Right kidney (tissue), 9 donors: Measurements from ENCODE around the gene ZFP1.

Experiments
- DNase-seq: peaks from one replicate; pipeline ENCODE4 v3.0.0-alpha.2; 2016
- long read RNA-seq, 8 donors: transcript quantifications; one replicate each; lab custom pipeline, GENCODE V29; 2026

The ZFP1 gene
- long read RNA-seq, donor 1, transcript ZFP1-209 (4 exons, 1,457 nt): major isoform, 8 of 8 reads
- long read RNA-seq, donor 1, partial matches to known transcripts: 0 of 8 reads
- long read RNA-seq, donor 1, other reads (novel, unspliced or antisense): 0 of 8 reads
- long read RNA-seq, donor 2, partial matches to known transcripts: 0 of 2 reads
- long read RNA-seq, donor 2, other reads (novel, unspliced or antisense): 0 of 2 reads
- long read RNA-seq, donor 3, partial matches to known transcripts: 0 of 3 reads
- long read RNA-seq, donor 3, other reads (novel, unspliced or antisense): 0 of 3 reads
- long read RNA-seq, donor 4, partial matches to known transcripts: 0 of 4 reads
- long read RNA-seq, donor 4, other reads (novel, unspliced or antisense): 0 of 4 reads
- long read RNA-seq, donor 5, partial matches to known transcripts: 0 of 5 reads
- long read RNA-seq, donor 5, other reads (novel, unspliced or antisense): 0 of 5 reads
- long read RNA-seq, donor 6, partial matches to known transcripts: 0 of 2 reads
- long read RNA-seq, donor 6, other reads (novel, unspliced or antisense): 0 of 2 reads
- long read RNA-seq, donor 7: 0 reads
- long read RNA-seq, donor 8, transcript ZFP1-209 (4 exons, 1,457 nt): major isoform, 9 of 15 reads
- long read RNA-seq, donor 8, partial matches to known transcripts: 5 of 15 reads
- long read RNA-seq, donor 8, other reads (novel, unspliced or antisense): 0 of 15 reads

GRCh38 chr16:75148311-75149195 is at the start of gene ZFP1:
Gene ZFP1 (plus strand): TSS chr16:75148524. CDS start chr16:75152952, 4,428 bp downstream.
- DNase-seq: peak; percentile 98

GRCh38 chr16:75099075-75099667 is 49.2 kb upstream of the ZFP1 start:
- no peak for DNase-seq

- DNase-seq: no peak
Observed at GRCh38 chr16:75099738-75100602, 48.4 kb upstream of the ZFP1 start.

GRCh38 chr16:75100603-75100990 is 47.7 kb upstream of the ZFP1 start:
- DNase-seq: no peak

GRCh38 chr16:75101635-75102034 is 46.7 kb upstream of the ZFP1 start:
- no peak for DNase-seq

GRCh38 chr16:75102595-75102994 is 45.7 kb upstream of the ZFP1 start:
- DNase-seq: no peak

- DNase-seq: no peak
Observed at GRCh38 chr16:75103994-75104393, 44.3 kb upstream of the ZFP1 start.

GRCh38 chr16:75104836-75105235 is 43.5 kb upstream of the ZFP1 start:
- no peak for DNase-seq

GRCh38 chr16:75105306-75106061 is 42.8 kb upstream of the ZFP1 start:
- DNase-seq: no peak

GRCh38 chr16:75106351-75107274 is 41.7 kb upstream of the ZFP1 start:
- no peak for DNase-seq

GRCh38 chr16:75107505-75107904 is 40.8 kb upstream of the ZFP1 start:
- no peak for DNase-seq

GRCh38 chr16:75108792-75109731 is 39.3 kb upstream of the ZFP1 start:
- peak; percentile 64 for DNase-seq

GRCh38 chr16:75109732-75110243 is 38.5 kb upstream of the ZFP1 start:
- no peak for DNase-seq

GRCh38 chr16:75110637-75111513 is 37.4 kb upstream of the ZFP1 start:
- peak; percentile 85 for DNase-seq

- DNase-seq: no peak
Observed at GRCh38 chr16:75111514-75111940, 36.8 kb upstream of the ZFP1 start.

- no peak for DNase-seq
Observed at GRCh38 chr16:75111961-75112733, 36.2 kb upstream of the ZFP1 start.
